RWPE1 (cell line): ENCODE results near the gene C1QTNF6.

Experiments
- CTCF ChIA-PET: fragments of 350-600 bp; sonication (Branson Sonifier 250); formaldehyde crosslinking; extraction: SDS; loops from one replicate; lab custom pipeline; 2021; lab: Yijun Ruan, JAX
- POLR2A ChIA-PET: fragments of 400-600 bp; formaldehyde crosslinking; extraction: SDS; loops from one replicate; lab custom pipeline; 2020; ENCODE audit warnings: antibody characterized with exemption; ENCODE audit not compliant: low non-redundant PET; lab: Yijun Ruan, JAX
- DNase-seq: peaks from one replicate; pipeline ENCODE4 v3.0.0; 2012; ENCODE audit warnings: low spot score
- H3K27ac ChIP-seq: fragments of 450-650 bp; 2 replicates; pipeline ENCODE4 v1.5.1; 2017
- CTCF ChIP-seq: fragments of 450-650 bp; conservative IDR thresholded peaks from 2 replicates; pipeline ENCODE4 v1.5.1; 2017; ENCODE audit warnings: low read depth, mild to moderate bottlenecking

The C1QTNF6 gene

GRCh38 chr22:37185646-37186227, 2.3 kb downstream of the C1QTNF6 start:
- TF ChIP-seq CTCF = no peak
- ChIA-PET CTCF (interaction anchor here (0.6 kb wide), 1 partner anchor 326 kb away, joined by 4 read pairs; no protein-coding TSS in a partner anchor), POLR2A (no interaction called here)
- DNase-seq = no peak
- peak overlapping the region; percentile 96 for H3K27ac ChIP-seq

GRCh38 chr22:37184816-37185541, 3.1 kb downstream of the C1QTNF6 start:
- ChIA-PET CTCF (no interaction called here), POLR2A (no interaction called here)
- no peak for DNase-seq
- 0 out of 2 replicates have a peak overlapping the region, but pooled peaks have one; percentile 1 for H3K27ac ChIP-seq
- TF ChIP-seq CTCF = no peak

GRCh38 chr22:37184380-37184755, 3.7 kb downstream of the C1QTNF6 start:
- POLR2A ChIA-PET = no interaction called here
- no peak for DNase-seq
- no peak for TF ChIP-seq CTCF
- H3K27ac ChIP-seq = no peak overlapping the region; the same call in 1 of the 2 replicates
- CTCF ChIA-PET = no interaction called here

- DNase-seq = no peak
- CTCF ChIA-PET = interaction anchor here (0.6 kb wide), 1 partner anchor 12 kb away, joined by 3 read pairs; no protein-coding TSS in a partner anchor
- POLR2A ChIA-PET = no interaction called here
Measured at GRCh38 chr22:37183432-37184379, 4.3 kb downstream of the C1QTNF6 start.

GRCh38 chr22:37182949-37183245, 5.2 kb downstream of the C1QTNF6 start:
- POLR2A ChIA-PET = no interaction called here
- TF ChIP-seq CTCF = no peak
- DNase-seq = no peak
- H3K27ac ChIP-seq = peak overlapping the region; percentile 22
- CTCF ChIA-PET = no interaction called here

More at GRCh38 chr22:37183432-37184379, 4.3 kb downstream of the C1QTNF6 start:
- no peak for TF ChIP-seq CTCF
- H3K27ac ChIP-seq = peak overlapping the region; percentile 22

- no peak overlapping the region for H3K27ac ChIP-seq
- DNase-seq = no peak
- ChIA-PET CTCF (interaction anchor here (0.6 kb wide), 1 partner anchor 277 kb away, joined by 3 read pairs; no protein-coding TSS in a partner anchor), POLR2A (no interaction called here)
- TF ChIP-seq CTCF = no peak
Measured at GRCh38 chr22:37182101-37182948, 5.7 kb downstream of the C1QTNF6 start.
